Ascending aorta (tissue), 2 donors: ENCODE data around the gene HMGN5. TPM values are rescaled to one million over a fixed set of nuclear protein-coding genes. Genes with fewer than 3 reads are reported as not detected.

Experiments used
- DNase-seq, 2 donors: peaks; one replicate each; pipeline ENCODE4 v3.0.0-alpha.2; 2019; ENCODE audit warnings: low spot score in 2 of 2
- H3K27ac ChIP-seq, 2 donors: fragments of 200-600 bp; sonication (generic); one replicate each; pipeline ENCODE4 v1.5.1; 2016 to 2017; ENCODE audit warnings: mild to moderate bottlenecking in 1 of 2
- H3K27me3 ChIP-seq: fragments of 200-600 bp; sonication (generic); one replicate; pipeline ENCODE4 v1.5.1; 2017
- H3K36me3 ChIP-seq, 2 donors: fragments of 200-600 bp; sonication (generic); one replicate each; pipeline ENCODE4 v1.5.1; 2016
- H3K4me1 ChIP-seq, 2 donors: fragments of 200-600 bp; sonication (generic); one replicate each; pipeline ENCODE4 v1.5.1; 2016 to 2017; ENCODE audit warnings: mild to moderate bottlenecking in 1 of 2
- H3K4me3 ChIP-seq, 2 donors: fragments of 200-600 bp; sonication (generic); one replicate each; pipeline ENCODE4 v1.5.1; 2016 to 2017; ENCODE audit warnings: mild to moderate bottlenecking in 1 of 2
- H3K9me3 ChIP-seq, 2 donors: fragments of 200-600 bp; sonication (generic); one replicate each; pipeline ENCODE4 v1.5.1; 2016
- CTCF ChIP-seq, 3 experiments: fragments of 200-600 bp in 2 of 3; fragments of 450-650 bp in 1 of 3; sonication (generic) in 2 of 3; IDR thresholded peaks; one replicate each; pipeline ENCODE4 v1.5.1; 2016 to 2019; ENCODE audit warnings: antibody characterized with exemption in 3 of 3, mild to moderate bottlenecking in 1 of 3, moderate library complexity in 1 of 3
- intact Hi-C: fragments of 100-400 bp; cut with DNase I; formaldehyde crosslinking; loops from one replicate; pipeline ENCODE4 v1.15.1; 2023
- total RNA-seq: library from RNA; depleted of rRNA; stranded (reverse); fragments of >200 nt; gene quantifications from one replicate; pipeline ENCODE4 v1.1.0, GENCODE V29; 2016

HMGN5 gene
- not detected for total RNA-seq

GRCh38 chrX:81201671-81202455 lies at the start of gene HMGN5, which contains the start of gene SH3BGRL:
HMGN5 (minus strand) TSS chrX:81201913; CDS start chrX:81121549, 80,364 bp downstream.
SH3BGRL (plus strand) TSS chrX:81202102; CDS start chrX:81202201, 99 bp downstream.
- H3K4me3 ChIP-seq: peak within 1 kb of the TSS; percentile 47 to 79
- peak; percentile 18 to 87 for DNase-seq
- no peaks in the 10 kb centered on the region for H3K36me3 ChIP-seq
- TF ChIP-seq CTCF (IDR thresholded peaks at IDR 0.05): no peak
- peak within 1 kb of the TSS; percentile 75 to 80 for H3K27ac ChIP-seq
- H3K27me3 ChIP-seq: no peaks in the 10 kb centered on the region
- no peaks in the 10 kb centered on the region for H3K9me3 ChIP-seq
- intact Hi-C loops: loop anchor here (2.0 to 5.0 kb wide), 2 partner anchors 55 to 81 kb away; no protein-coding TSS in a partner anchor
- H3K4me1 ChIP-seq: no peaks in the 10 kb centered on the region

- Histone ChIP-seq H3K27ac (no peak overlapping the region), H3K9me3 (no peaks in the 10 kb centered on the region), H3K36me3 (no peaks in the 10 kb centered on the region), H3K4me1 (no peaks in the 10 kb centered on the region), H3K27me3 (no peaks in the 10 kb centered on the region), H3K4me3 (no peak overlapping the region)
- TF ChIP-seq CTCF (IDR thresholded peaks at IDR 0.05): no peak
- DNase-seq: no peak
- intact Hi-C loops: no loop called here
Observed at GRCh38 chrX:81241753-81242152, 40.0 kb upstream of the HMGN5 start.

GRCh38 chrX:81240701-81241331 lies 39.1 kb upstream of the HMGN5 start:
- Histone ChIP-seq H3K4me1 (no peaks in the 10 kb centered on the region), H3K27me3 (no peaks in the 10 kb centered on the region), H3K36me3 (no peaks in the 10 kb centered on the region), H3K4me3 (no peak overlapping the region), H3K9me3 (no peaks in the 10 kb centered on the region), H3K27ac (no peak overlapping the region)
- DNase-seq: no peak
- TF ChIP-seq CTCF (IDR thresholded peaks at IDR 0.05): no peak
- intact Hi-C loops: no loop called here

GRCh38 chrX:81238166-81238565 lies 36.5 kb upstream of the HMGN5 start:
- no peak for TF ChIP-seq CTCF (IDR thresholded peaks at IDR 0.05)
- DNase-seq: no peak
- Histone ChIP-seq H3K27me3 (no peaks in the 10 kb centered on the region), H3K36me3 (no peaks in the 10 kb centered on the region), H3K4me3 (no peak overlapping the region), H3K4me1 (no peaks in the 10 kb centered on the region), H3K9me3 (no peaks in the 10 kb centered on the region), H3K27ac (no peak overlapping the region)
- intact Hi-C loops: no loop called here

GRCh38 chrX:81237516-81237915 lies 35.8 kb upstream of the HMGN5 start:
- Histone ChIP-seq H3K36me3 (no peaks in the 10 kb centered on the region), H3K27me3 (no peaks in the 10 kb centered on the region), H3K4me3 (no peak overlapping the region), H3K4me1 (no peaks in the 10 kb centered on the region), H3K27ac (no peak overlapping the region), H3K9me3 (no peaks in the 10 kb centered on the region)
- TF ChIP-seq CTCF (IDR thresholded peaks at IDR 0.05): no peak
- DNase-seq: no peak
- intact Hi-C loops: no loop called here
